GM19351 (cell line): ENCODE data around the gene PTPRF.

Source experiments
- ATAC-seq: cut with Tn5 transposase; IDR thresholded peaks from one replicate; pipeline ENCODE4 v1.9.1; 2021; ENCODE audit warnings: mild to moderate bottlenecking, moderate library complexity; ENCODE audit not compliant: unreplicated experiment

Gene PTPRF

DNA sequence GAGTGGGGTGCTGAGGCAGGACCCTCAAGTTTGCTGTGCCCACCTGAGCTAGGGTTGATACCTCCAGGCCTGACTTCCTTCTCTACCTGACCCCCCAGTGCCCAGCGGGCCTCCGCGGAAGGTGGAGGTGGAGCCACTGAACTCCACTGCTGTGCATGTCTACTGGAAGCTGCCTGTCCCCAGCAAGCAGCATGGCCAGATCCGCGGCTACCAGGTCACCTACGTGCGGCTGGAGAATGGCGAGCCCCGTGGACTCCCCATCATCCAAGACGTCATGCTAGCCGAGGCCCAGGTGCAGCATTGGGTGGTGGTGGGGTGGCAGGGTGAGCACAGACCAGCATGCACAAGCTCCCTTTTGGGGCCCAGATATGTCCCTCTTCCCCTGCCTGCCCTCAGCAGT, 67.9 kb downstream of the PTPRF start:
- no peak for ATAC-seq

DNA sequence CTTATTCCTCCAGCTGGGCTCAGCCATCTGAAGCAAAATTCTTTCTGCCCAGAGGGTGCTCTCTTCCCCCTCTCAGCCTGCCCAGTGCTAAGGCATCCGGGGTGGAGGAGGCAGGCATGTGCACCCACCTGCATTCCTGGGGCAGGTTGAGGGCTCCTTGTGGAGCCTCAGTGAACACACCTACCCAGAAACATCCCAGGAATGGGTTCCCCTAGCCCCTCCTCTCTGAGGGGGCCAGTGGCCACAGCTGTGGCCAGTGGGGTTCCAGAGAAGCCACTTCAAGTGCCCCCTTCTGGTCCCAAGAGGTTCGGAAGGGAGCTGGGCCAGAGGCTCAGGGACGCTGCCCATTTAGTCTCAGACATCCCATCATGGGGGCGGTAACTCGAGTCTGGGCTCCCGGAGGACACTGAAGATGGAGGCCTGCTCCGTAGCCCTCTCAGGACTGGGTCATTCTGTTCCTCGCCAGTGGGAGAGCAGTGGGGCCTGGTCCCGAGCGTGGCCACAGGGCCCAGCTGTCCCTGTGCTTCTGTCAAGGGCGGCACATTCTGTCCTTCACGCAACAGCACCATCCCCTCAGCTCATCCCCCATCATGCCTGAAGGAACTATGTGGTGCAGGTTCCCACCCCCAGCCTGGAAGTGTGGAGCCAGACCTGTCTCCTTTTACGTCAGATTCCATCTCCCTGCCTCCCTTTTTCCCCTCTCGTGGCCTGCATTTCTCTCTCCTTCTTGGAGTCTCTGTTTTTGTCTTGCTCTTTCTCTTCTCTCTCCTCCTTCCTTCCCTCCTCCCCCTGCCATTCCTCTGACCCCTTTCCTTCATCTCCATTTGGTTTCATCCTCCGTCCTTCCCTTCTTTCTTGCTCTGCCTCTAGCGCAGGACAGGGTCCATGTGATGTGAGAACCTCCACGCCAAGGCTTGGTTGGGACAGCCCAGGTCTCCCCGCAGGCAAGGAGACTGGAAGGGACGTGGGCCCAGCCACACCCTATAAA, 69.6 kb downstream of the PTPRF start:
- no peak for ATAC-seq

DNA sequence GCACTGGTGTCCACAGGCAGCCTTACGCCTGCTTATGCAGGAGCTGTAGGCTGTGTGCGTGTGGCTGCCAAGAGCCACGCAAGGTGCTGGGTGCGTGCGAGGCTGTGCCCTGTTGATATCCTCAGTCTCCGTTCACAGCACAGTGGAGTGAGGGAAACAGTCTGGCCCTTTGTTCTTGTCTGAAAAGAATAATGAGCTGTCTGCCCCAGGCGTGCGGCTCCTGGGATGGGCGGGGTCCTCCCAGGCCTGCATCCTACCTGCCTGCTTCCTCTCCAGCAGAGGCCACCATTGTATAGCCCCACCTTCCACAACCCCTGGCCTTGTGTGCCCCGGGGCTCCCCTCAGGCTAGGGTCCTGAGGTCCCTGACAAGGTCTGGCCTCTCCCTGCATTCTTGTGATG, 72.3 kb downstream of the PTPRF start:
- no peak for ATAC-seq

DNA sequence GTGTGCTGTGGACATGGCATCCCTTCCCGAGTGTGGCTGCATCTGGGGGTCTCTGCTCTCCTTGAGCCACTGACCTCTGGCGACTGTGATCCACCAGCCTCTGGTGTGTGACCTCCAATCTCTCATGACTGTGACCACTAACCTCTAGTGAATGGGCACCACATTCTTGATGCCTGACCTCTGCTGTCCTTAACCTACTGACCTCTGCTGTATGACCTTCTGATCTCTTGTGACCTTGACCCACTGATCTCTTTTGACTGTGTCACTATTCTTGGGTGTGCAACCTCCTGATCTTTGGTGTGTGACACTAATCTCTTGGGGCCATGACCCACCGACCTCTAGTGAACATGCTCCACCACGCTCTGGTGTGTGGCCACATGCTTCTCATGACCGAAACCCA, 73.5 kb downstream of the PTPRF start:
- ATAC-seq = no peak

DNA sequence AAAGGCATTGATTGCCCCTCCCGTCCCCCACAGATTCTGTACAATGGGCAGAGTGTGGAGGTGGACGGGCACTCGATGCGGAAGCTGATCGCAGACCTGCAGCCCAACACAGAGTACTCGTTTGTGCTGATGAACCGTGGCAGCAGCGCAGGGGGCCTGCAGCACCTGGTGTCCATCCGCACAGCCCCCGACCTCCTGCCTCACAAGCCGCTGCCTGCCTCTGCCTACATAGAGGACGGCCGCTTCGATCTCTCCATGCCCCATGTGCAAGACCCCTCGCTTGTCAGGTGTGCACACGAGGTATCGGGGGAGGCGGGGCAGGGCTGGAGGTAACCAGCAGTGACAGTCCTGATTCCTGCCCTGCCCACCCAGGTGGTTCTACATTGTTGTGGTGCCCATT, 74.5 kb downstream of the PTPRF start:
- no peak for ATAC-seq

DNA sequence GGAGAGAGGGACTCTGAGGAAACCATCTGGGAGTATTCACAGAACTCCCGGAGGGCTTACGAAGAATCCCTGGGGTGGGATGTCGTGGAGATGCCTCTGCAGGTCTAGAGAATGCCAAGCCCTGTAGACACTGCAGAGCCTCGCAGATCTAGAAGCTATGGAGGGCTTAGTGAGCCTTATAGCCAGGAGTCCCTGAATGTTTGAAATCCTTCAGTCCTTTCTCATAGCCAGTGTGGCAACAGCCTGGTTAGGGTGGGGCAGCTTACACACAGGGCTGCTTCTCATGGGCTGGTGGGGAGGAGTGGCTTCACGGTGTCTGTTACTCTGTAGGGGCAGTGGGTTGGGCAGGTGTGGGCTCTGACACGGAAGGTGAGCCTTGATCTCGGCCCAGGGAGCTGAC, 75.1 kb downstream of the PTPRF start:
- no peak for ATAC-seq

DNA sequence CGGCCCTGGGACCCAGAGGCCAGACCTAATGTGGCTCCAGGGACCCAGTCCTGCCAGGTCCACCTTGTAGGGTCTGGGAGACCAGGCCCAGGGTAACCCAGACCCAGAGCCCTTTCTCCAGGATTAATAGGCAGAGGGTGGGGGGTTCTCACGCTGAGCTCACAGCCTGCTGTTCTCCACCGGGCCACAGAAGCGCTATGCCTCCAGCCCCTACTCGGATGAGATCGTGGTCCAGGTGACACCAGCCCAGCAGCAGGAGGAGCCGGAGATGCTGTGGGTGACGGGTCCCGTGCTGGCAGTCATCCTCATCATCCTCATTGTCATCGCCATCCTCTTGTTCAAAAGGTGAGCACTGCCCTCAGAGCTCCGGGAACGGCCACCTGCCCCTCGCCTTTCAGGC, 75.9 kb downstream of the PTPRF start:
- ATAC-seq = no peak

DNA sequence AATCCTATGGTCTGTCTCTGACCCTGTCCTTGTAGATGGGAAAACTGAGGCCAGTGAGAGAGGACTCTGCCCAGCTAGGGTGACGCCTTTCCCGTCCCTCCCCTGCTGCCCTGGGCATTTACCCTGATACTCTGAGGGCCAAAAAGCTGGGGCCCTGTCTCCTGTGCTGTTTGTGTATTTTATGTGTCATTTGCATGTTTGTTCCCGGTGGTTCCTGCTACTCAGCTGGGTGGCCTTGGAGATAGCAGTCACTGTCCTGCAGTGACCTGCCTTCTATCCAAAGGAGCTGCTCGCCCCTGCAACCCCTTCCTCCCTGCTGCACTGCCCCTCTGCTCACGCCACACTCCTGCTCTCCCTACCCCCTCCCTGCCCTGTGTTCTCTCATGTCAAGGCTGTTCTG, 78.1 kb downstream of the PTPRF start:
- no peak for ATAC-seq

DNA sequence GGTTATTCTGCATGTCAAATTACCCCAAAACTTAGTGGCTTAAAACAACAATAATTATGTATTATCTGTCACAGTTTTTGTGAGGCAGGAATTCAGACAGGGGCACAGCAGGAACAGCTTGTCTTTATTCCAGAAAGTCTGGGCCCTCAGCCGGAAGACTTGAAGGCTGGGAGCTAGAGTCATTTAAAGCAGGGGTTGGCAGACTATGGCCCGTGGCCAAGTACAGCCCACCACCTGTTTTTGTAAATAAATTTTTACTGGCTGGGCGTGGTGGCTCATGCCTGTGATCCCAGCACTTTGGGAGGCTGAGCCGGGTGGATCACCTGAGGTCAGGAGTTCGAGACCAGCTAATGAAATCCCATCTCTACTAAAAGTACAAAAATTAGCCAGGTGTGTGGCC, 79.7 kb downstream of the PTPRF start:
- no peak for ATAC-seq

DNA sequence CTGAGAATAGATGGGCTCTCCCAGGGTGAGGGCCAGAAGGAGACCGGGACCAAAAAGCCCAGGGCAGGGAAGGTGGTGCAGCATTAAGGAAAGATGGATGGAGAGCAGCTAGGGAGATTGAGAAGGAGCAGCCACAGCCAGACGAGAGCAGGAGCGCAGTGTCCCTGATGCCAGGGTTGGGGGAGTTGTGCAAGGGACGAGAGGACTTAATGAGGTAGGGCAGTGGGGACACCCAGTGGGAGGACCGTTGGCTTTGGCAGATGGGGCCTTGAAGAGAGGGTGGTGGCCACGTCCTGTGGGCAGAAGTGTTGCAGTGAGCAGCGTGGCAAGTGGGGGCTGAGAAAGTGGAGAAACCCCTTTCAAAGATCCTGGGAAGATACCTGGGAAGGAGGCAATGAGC, 81.3 kb downstream of the PTPRF start:
- ATAC-seq = no peak

DNA sequence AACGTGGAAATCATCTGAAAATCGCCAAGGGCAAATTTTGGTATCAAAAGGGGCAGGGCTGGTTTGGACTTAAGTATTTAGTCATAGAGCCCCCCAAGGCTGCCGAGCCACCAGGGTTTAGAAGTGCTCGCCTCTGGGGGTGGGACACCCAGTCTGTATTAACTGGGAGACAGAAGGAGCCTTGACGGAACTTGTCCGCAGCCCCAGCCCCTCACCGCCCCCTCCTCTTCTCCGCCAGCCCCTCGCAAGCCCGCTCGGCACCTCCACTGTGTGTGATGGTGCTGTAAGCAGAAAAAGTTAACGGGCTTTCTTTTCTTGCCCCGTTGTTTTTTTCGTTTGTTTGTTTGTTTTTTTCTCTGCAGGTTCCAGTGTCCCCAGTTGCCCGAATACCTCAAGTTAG, 81.7 kb downstream of the PTPRF start:
- ATAC-seq = no peak

DNA sequence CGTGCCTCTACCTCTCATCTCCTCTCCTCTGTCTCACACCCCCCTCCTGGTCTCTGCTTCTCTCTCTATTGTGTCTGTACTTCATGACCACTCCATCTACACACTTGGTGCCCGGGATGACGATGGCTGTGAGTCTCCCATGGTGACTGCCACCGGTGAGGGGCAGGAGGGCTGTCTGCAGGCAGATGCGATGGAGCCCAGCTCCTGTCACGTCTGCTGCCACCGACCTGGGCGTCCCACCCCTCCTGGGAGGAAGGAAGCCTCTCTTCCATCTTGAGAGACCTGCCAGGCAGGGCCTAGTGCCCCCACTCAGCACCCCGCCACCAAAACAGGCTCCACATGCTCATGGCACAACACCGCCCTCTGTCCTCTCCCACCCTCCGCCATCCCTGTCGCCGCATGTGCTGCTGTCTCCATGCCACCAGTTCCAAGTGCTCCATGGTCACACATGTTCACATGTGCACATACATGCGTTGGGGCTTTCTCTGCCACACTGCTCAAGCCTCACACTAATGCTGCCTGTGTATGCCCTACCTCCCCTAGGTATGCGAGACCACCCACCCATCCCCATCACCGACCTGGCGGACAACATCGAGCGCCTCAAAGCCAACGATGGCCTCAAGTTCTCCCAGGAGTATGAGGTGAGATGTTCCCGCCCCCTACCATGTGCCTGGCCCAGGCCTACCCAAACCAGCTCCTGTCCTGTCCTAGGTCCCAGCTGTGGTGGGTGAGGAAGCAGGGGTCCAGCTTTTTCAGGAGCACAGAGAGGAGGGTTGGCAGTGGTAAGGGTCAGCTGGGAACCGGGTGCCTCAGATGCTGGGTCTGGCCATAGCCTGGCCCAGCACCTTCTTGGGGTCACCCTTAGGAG, 82.6 kb downstream of the PTPRF start:
- ATAC-seq = no peak

DNA sequence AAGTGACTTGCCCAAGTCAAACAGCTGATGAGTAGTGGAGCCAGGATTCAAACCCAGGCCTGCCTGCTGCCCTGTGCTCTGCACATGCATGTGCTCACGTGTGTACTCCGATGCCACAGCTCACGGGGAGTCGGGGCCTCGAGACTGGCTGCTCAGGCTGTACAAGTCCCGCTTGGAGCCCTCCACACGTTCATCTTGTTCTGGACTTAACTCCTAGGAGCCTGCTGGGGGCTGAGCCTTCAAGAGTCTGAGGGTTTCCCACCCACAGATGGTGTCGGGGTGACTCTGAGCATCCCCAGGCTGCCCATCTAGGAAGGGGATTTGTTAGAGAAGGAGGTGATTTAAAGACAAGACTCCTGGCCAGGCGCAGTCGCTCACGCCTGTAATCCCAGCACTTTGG, 83.5 kb downstream of the PTPRF start:
- no peak for ATAC-seq

DNA sequence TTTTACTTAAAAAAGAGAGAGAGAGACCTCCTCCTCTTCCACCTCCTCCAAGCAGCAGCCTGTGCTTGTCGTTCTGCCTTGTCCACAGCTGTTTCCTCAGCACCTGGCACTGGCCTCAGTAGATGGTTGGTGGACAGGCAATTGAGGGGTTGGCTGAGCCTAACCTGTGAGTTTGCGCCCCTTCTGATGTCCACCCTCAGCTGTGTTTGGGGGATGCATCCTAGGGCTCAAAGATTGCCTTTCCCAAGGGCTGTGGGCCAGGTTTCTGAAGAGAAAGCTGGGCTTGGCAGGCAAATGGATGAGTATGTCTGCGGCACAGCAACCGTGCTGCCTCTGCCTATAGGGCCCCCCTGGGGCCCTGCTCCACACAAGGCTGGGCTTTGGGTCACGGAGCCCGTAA, 84.2 kb downstream of the PTPRF start:
- no peak for ATAC-seq

DNA sequence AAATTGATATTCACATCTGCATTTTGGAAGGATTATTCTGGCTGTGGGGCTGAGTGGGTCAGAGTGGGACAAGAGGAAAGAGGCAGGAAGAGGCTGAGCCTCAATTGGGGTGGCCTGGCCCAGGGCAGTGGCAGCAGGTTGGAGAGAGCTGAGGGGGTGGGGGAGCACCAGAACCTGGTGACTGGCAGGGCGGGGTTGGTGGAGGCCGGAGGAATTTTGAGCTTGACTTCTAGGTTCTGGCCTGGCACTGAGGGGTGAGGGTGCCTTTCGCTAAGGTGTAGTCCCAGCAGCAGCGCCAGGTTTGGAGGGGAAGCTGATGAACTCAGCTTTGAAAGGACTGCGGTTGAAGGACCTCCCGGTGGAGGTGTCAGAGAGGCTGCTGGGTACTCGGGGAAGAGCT, 85.7 kb downstream of the PTPRF start:
- no peak for ATAC-seq

DNA sequence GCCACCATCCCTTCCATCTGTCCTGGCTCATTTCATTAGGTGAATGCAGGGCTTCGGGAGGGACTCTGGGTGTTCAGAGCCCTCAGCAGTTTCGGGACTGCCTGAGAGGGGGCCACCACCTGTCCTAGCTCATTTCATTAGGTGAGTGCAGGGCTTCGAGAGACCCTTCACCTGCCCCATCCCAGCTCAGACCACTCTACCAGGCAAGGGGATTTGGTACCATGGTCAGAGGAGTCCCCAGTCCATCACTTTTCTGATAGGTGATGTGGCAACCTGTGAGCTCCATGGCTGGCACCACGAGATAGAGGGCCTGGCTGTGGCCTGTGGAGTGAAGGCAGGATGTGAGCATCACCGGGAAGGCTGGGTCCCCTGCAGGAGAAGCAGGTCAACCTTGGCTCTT, 86.3 kb downstream of the PTPRF start:
- ATAC-seq = no peak

DNA sequence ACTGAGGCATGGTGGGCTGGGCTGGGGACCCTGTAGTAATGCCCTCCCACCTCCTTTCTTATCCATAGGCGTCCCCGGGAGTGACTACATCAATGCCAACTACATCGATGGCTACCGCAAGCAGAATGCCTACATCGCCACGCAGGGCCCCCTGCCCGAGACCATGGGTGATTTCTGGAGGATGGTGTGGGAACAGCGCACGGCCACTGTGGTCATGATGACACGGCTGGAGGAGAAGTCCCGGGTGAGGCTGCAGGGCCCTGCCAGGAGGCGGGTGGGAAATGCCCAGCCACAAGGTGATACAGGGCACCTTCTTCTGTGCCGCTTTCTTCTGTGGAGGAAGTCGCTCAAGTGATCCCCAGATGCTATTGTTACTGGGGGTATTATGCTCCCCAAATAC, 87.0 kb downstream of the PTPRF start:
- no peak for ATAC-seq

DNA sequence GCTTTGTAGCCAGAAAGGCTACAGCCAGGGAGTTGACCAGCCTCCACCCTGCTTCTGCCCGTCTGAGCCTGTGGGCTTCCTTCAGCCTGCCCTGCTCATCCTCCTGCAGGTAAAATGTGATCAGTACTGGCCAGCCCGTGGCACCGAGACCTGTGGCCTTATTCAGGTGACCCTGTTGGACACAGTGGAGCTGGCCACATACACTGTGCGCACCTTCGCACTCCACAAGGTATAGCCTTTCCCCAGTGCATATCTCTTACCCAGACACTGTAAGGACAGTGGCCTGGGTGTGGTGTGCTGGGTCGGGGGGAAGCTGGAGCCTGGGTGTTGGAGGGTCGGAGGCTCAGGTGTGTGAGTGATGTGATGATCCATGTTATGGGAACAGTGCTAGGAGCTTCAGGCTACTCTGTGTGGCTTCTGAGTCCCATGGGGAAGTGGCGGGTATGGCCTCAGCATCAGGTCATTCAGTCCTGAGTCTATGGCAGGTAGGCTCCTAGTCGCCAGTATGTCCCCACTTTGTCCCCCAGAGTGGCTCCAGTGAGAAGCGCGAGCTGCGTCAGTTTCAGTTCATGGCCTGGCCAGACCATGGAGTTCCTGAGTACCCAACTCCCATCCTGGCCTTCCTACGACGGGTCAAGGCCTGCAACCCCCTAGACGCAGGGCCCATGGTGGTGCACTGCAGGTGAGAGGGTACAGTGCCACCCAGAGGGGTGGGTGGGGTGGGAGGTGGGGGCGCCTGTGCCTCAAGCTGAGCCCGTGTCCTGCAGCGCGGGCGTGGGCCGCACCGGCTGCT, 88.0 kb downstream of the PTPRF start:
- ATAC-seq = no peak

DNA sequence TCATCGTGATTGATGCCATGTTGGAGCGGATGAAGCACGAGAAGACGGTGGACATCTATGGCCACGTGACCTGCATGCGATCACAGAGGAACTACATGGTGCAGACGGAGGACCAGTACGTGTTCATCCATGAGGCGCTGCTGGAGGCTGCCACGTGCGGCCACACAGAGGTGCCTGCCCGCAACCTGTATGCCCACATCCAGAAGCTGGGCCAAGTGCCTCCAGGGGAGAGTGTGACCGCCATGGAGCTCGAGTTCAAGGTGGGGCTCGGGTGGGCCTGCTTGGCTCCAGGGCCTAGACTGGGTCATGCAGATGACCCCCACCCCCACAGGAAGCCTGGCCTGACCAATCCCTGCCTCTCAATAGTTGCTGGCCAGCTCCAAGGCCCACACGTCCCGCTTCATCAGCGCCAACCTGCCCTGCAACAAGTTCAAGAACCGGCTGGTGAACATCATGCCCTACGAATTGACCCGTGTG, 88.7 kb downstream of the PTPRF start:
- ATAC-seq = no peak

DNA sequence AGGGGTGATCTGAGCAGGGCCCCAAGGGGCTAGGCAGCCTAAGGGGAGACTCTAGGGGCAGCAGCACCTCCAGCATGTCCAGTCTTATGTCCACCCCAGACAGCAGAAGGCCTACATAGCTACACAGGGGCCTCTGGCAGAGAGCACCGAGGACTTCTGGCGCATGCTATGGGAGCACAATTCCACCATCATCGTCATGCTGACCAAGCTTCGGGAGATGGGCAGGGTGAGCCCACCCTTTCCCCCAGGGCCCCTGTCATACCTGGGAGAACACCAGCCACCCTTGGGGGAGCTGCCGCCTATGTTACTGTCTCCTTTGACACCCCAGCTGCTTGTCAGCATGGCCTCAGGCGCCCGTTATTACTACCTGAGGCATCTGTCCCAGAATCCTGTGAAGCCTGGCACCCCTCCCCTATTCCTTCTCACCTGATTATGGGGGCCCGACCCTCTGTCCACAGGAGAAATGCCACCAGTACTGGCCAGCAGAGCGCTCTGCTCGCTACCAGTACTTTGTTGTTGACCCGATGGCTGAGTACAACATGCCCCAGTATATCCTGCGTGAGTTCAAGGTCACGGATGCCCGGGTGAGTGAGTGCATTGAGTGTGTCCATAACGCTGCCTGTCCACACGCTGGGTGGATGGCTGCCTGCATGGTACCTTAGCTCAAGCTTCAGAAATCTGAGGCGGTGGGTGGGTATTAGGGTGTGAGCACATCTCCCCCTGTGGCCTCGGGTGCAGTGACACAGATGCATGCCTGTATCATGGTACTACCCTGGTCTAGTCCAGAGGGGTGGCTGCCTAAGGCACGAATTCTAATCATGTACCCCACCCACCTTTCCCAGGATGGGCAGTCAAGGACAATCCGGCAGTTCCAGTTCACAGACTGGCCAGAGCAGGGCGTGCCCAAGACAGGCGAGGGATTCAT, 89.6 kb downstream of the PTPRF start:
- no peak for ATAC-seq
